ENCODE results near the gene DMRT1.

GRCh38 chr9:892123-892522, 50.6 kb downstream of the DMRT1 start:
- no peak for TF ChIP-seq PRRX2 (CRISPR knock-in tag; IDR thresholded peaks at IDR 0.05)
- TF ChIP-seq, protein P1, sequence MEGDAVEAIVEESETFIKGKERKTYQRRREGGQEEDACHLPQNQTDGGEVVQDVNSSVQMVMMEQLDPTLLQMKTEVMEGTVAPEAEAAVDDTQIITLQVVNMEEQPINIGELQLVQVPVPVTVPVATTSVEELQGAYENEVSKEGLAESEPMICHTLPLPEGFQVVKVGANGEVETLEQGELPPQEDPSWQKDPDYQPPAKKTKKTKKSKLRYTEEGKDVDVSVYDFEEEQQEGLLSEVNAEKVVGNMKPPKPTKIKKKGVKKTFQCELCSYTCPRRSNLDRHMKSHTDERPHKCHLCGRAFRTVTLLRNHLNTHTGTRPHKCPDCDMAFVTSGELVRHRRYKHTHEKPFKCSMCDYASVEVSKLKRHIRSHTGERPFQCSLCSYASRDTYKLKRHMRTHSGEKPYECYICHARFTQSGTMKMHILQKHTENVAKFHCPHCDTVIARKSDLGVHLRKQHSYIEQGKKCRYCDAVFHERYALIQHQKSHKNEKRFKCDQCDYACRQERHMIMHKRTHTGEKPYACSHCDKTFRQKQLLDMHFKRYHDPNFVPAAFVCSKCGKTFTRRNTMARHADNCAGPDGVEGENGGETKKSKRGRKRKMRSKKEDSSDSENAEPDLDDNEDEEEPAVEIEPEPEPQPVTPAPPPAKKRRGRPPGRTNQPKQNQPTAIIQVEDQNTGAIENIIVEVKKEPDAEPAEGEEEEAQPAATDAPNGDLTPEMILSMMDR (IDR thresholded peaks at IDR 0.05) = no peak
- no peak for TF ChIP-seq FOXP1 (CRISPR knock-in tag; IDR thresholded peaks at IDR 0.05; ENCODE audit: borderline replicate concordance)
- no peak for TF ChIP-seq TP53 (CRISPR knock-in tag; IDR thresholded peaks at IDR 0.05)
- no peak for TF ChIP-seq ZNF232 (CRISPR knock-in tag; IDR thresholded peaks at IDR 0.05)
- no peak for TF ChIP-seq ATF3 (CRISPR knock-in tag; conservative IDR thresholded peaks at IDR 0.05)
- TF ChIP-seq NR1H2 (CRISPR knock-in tag; IDR thresholded peaks at IDR 0.05) = no peak
